Mucosa of rectum (tissue), 2 donors: Measurements from ENCODE around the gene RPS6KB2.

Experiments used
- H3K27ac ChIP-seq, 2 donors: one replicate each; pipeline ENCODE4 v1.7.0; 2013; ENCODE audit warnings: inconsistent platforms in 2 of 2, low read depth in 2 of 2, low read length in 2 of 2
- H3K27me3 ChIP-seq, 2 donors: one replicate each; pipeline ENCODE4 v1.7.0; 2013; ENCODE audit warnings: low read length in 2 of 2; ENCODE audit not compliant: control insufficient read depth in 2 of 2, insufficient read depth in 2 of 2
- H3K36me3 ChIP-seq, 2 donors: one replicate each; pipeline ENCODE4 v1.7.0; 2013; ENCODE audit warnings: low read length in 2 of 2; ENCODE audit not compliant: control insufficient read depth in 2 of 2, insufficient read depth in 2 of 2
- H3K4me1 ChIP-seq, 2 donors: one replicate each; pipeline ENCODE4 v1.7.0; 2013; ENCODE audit warnings: low read length in 2 of 2, mild to moderate bottlenecking in 1 of 2; ENCODE audit not compliant: control insufficient read depth in 2 of 2, insufficient read depth in 2 of 2
- H3K4me3 ChIP-seq, 2 donors: one replicate each; pipeline ENCODE4 v1.7.0; 2013; ENCODE audit warnings: low read length in 2 of 2
- H3K9ac ChIP-seq, 2 donors: one replicate each; pipeline ENCODE4 v1.7.0; 2013; ENCODE audit warnings: low read length in 2 of 2, low read depth in 1 of 2, mild to moderate bottlenecking in 1 of 2
- H3K9me3 ChIP-seq, 2 donors: one replicate each; pipeline ENCODE4 v1.7.0; 2013; ENCODE audit warnings: low read length in 2 of 2; ENCODE audit not compliant: control insufficient read depth in 2 of 2
- donor health status: healthy.
- donor health status: Normal muscosa, but diverticular disease.

Gene RPS6KB2

DNA sequence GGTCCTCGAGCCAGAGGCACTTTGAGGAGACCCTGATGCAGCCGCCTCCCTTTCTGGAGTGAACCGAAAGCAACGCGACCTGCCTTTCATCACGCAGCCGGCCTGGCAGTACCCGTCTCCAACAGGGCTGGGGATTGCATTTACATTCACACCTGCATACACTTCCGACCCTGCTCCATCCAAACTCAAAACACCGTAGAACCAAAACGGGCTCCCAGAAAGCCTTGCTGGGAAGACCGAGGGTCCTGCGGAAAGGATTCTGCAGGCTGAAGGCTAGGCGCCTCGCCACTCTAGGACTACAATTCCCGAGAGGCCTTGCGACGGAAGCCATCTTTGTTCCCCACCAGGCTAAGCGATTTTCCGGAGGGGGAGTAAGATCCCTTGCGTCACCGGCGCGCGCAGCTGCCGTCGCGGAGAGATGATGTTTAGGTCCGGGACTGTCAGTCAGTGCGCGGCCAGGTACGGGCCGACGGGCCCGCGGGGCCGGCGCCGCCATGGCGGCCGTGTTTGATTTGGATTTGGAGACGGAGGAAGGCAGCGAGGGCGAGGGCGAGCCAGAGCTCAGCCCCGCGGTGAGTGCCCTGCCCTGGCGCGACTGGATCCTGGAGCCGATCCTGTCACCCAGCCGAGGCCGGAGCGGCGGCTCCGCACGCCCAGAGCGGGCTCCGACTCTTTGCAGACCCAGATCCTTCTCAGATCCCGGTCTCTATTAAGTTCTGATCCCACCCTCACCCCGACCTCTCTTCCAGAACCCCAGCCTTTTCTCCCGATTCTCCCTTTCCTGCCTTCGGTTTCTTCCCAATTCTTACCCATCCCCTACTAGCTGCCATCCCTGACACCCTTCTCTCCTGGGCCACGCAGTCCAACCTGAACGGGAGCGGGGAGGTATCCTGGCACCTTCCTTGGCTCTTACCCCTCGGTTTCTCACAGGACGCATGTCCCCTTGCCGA, at the start of gene RPS6KB2:
Gene RPS6KB2, plus strand, starts transcription at position 443 of the 950 bp plus-strand sequence. Its CDS starts 52 bp downstream, at position 495.
- H3K36me3 ChIP-seq = peaks cover 15 to 19% of the 10 kb centered on the region in 2 donors
- H3K4me3 ChIP-seq = peak within 1 kb of the TSS; percentile 95 to 99
- peak within 1 kb of the TSS; percentile 95 to 98 for H3K9ac ChIP-seq
- peak within 1 kb of the TSS; percentile 83 to 89 for H3K27ac ChIP-seq
- H3K4me1 ChIP-seq = peaks cover 15 to 16% of the 10 kb centered on the region in 2 donors
- H3K9me3 ChIP-seq = no peaks in the 10 kb centered on the region
- no peaks in the 10 kb centered on the region for H3K27me3 ChIP-seq

- peaks cover 15 to 40% of the 10 kb centered on the region in 2 donors for H3K4me1 ChIP-seq
- no peak overlapping the region for H3K4me3 ChIP-seq
- H3K9me3 ChIP-seq = no peaks in the 10 kb centered on the region
- H3K27ac ChIP-seq = no peak overlapping the region
- no peaks in the 10 kb centered on the region for H3K27me3 ChIP-seq
- no peaks in the 10 kb centered on the region for H3K36me3 ChIP-seq
- H3K9ac ChIP-seq = no peak overlapping the region
These were observed 49.8 kb upstream of the RPS6KB2 start for GRCh38 chr11:67378544-67378943.

DNA sequence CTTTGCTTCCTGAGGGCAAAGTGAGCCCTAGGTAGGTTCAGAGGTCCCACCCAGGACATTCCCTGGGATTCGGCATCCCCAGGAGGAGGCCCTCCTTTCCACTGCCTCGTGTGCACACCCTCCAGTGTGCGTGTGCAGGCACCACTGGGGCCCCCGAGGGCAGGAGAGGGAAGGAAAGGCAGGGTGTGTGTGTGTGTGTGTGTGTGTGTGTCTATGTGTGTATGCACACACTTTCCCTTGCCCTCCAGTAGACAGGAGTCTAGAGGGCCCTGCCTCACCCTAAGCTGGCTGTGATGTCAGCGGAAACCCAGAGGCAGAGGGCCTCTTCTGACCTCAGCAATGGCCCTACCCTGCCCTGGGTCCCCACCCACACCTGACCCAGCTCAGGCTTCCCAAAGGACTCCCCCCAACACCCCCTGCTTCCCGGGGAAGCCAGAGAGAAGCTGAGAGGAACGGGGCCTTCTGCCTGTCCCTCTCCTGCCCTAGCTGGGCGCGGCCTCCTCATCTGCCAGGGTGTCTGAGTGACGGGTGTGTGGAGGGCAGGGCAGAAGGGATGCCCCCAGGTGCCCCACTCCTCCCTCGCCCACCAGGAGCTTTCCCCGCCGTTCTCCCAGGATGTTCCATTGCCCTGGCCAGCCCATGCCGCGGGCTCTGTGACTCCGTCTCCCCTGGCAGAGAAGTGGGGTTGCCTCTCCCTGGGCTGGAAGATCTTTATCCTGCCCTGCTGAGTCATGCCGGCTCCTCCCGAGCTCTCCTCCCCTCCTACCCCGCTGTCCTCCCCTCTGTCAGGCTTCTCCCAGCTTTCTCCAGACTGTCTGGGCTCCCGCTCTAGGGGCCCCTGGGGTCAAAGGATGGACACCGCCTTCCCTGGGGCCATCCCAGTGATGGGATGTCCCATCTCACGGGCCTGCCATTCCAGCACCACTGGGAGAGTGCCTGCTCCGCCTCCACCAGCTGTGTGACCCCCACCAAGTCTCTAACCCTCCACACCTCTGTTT, 48.9 kb upstream of the RPS6KB2 start:
- Histone ChIP-seq H3K9ac (no peak overlapping the region), H3K27me3 (no peaks in the 10 kb centered on the region), H3K36me3 (no peaks in the 10 kb centered on the region), H3K9me3 (no peaks in the 10 kb centered on the region), H3K27ac (no peak overlapping the region), H3K4me1 (peaks cover 9 to 33% of the 10 kb centered on the region in 2 donors), H3K4me3 (no peak overlapping the region)

- Histone ChIP-seq H3K9ac (peak overlapping the region in 1 of 2 donors; percentile 27), H3K27ac (peak overlapping the region in 1 of 2 donors; percentile 35), H3K4me3 (no peak overlapping the region), H3K27me3 (no peaks in the 10 kb centered on the region), H3K36me3 (no peaks in the 10 kb centered on the region), H3K9me3 (no peaks in the 10 kb centered on the region), H3K4me1 (peaks cover 5 to 29% of the 10 kb centered on the region in 2 donors)
These were observed 46.9 kb upstream of the RPS6KB2 start for GRCh38 chr11:67381244-67381972.

- no peaks in the 10 kb centered on the region for H3K9me3 ChIP-seq
- H3K27ac ChIP-seq = no peak overlapping the region
- no peak overlapping the region for H3K9ac ChIP-seq
- H3K27me3 ChIP-seq = no peaks in the 10 kb centered on the region
- H3K4me3 ChIP-seq = no peak overlapping the region
- H3K36me3 ChIP-seq = no peaks in the 10 kb centered on the region
- peaks cover 5 to 29% of the 10 kb centered on the region in 2 donors for H3K4me1 ChIP-seq
These were observed 45.8 kb upstream of the RPS6KB2 start for GRCh38 chr11:67382276-67383136.

DNA sequence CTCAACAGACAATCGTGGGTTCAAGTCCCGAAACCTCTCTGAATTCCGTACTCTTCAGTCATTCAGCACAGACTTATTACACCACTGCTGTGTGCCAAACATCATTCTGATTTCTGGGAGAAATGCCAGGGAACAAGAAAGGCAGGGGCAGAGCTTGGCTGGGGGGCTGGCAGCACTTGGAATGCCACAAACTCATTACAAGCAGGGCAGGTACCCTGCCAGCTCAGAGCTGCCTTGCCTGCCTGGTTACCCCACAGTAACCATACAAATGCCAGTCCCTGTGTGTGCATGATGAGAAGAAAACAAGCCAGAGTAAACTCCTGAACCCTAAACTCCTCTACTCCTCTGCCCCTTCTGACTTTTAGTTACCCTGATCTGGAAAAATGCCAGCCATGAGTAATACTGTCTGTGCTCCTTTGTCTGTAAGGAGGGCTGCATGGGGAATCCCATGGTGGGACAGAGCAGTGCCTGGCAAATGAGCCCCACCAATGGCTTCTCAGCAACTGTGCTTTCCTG, 43.4 kb upstream of the RPS6KB2 start:
- Histone ChIP-seq H3K9ac (no peak overlapping the region), H3K27me3 (no peaks in the 10 kb centered on the region), H3K27ac (no peak overlapping the region)

GRCh38 chr11:67387069-67387468, 41.2 kb upstream of the RPS6KB2 start:
- Histone ChIP-seq H3K36me3 (no peaks in the 10 kb centered on the region), H3K4me3 (no peak overlapping the region), H3K4me1 (peaks cover 13 to 21% of the 10 kb centered on the region in 2 donors), H3K27me3 (no peaks in the 10 kb centered on the region), H3K9me3 (no peaks in the 10 kb centered on the region), H3K27ac (no peak overlapping the region), H3K9ac (no peak overlapping the region)

More for the DNA sequence above, 43.4 kb upstream of the RPS6KB2 start:
- no peaks in the 10 kb centered on the region for H3K9me3 ChIP-seq
- no peak overlapping the region for H3K4me3 ChIP-seq
- peaks cover 11 to 24% of the 10 kb centered on the region in 2 donors for H3K4me1 ChIP-seq
- H3K36me3 ChIP-seq = no peaks in the 10 kb centered on the region

DNA sequence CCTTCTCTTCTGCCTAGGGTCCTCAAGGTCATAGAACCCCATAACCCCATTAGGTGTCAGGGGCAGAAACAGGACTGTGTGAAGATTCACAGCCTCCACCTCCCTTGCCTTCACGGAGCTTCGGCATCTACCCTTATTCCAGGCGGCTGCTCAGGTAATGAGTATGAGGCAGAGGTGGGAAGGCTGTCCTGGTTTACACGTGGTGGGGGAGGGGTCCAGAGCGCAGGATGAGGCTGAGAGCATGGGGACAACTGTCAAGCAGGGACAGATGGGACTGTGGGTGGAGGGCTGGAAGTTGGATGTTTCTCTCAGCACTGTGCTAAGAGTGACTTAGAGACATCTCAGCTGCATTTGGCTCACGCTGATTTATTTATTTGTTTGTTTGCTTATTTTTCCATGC, 40.8 kb upstream of the RPS6KB2 start:
- Histone ChIP-seq H3K9me3 (no peaks in the 10 kb centered on the region), H3K27me3 (no peaks in the 10 kb centered on the region), H3K36me3 (no peaks in the 10 kb centered on the region), H3K27ac (no peak overlapping the region), H3K4me3 (no peak overlapping the region), H3K9ac (no peak overlapping the region), H3K4me1 (peaks cover 13 to 19% of the 10 kb centered on the region in 2 donors)
